Hepatocyte (in vitro differentiated cells): ENCODE data around the gene FSCN2. TPM values are rescaled to one million over a fixed set of nuclear protein-coding genes. Genes with fewer than 3 reads are reported as not detected.

Experiments
- DNase-seq: peaks from one replicate; pipeline ENCODE4 v3.0.0-alpha.2; 2016; ENCODE audit warnings: low spot score
- H2AFZ ChIP-seq: fragments of 200-600 bp; sonication (generic); 2 replicates; pipeline ENCODE4 v1.6.0; 2016; ENCODE audit warnings: antibody characterized with exemption, mild to moderate bottlenecking
- H3K27ac ChIP-seq: fragments of 200-600 bp; sonication (generic); 2 replicates; pipeline ENCODE4 v1.5.1; 2016; ENCODE audit warnings: mild to moderate bottlenecking
- H3K27me3 ChIP-seq: fragments of 200-600 bp; sonication (generic); 2 replicates; pipeline ENCODE4 v1.6.1; 2016
- H3K36me3 ChIP-seq: fragments of 200-600 bp; sonication (generic); replicated peaks from 2 replicates; pipeline ENCODE4 v1.5.1; 2016; ENCODE audit warnings: low read depth; ENCODE audit not compliant: insufficient read depth
- H3K4me1 ChIP-seq: fragments of 200-600 bp; sonication (generic); 2 replicates; pipeline ENCODE4 v1.5.1; 2016; ENCODE audit warnings: mild to moderate bottlenecking, moderate library complexity; ENCODE audit not compliant: insufficient read depth
- H3K4me2 ChIP-seq: fragments of 200-600 bp; sonication (generic); 2 replicates; pipeline ENCODE4 v1.6.0; 2016
- H3K4me3 ChIP-seq: fragments of 200-600 bp; sonication (generic); 2 replicates; pipeline ENCODE4 v1.5.1; 2016; ENCODE audit warnings: mild to moderate bottlenecking
- H3K79me2 ChIP-seq: fragments of 200-600 bp; sonication (generic); 2 replicates; pipeline ENCODE4 v1.6.0; 2017; ENCODE audit warnings: mild to moderate bottlenecking
- H3K9me2 ChIP-seq: fragments of 200-600 bp; sonication (generic); replicated peaks from 2 replicates; pipeline ENCODE4 v1.6.0; 2017; ENCODE audit warnings: mild to moderate bottlenecking; ENCODE audit not compliant: insufficient read depth
- H3K9me3 ChIP-seq: fragments of 200-600 bp; sonication (generic); 2 replicates; pipeline ENCODE4 v1.5.1; 2016; ENCODE audit warnings: low read depth, mild to moderate bottlenecking
- H4K20me1 ChIP-seq: fragments of 200-600 bp; sonication (generic); 2 replicates; pipeline ENCODE4 v1.6.0; 2016; ENCODE audit warnings: mild to moderate bottlenecking; ENCODE audit not compliant: insufficient read depth, poor library complexity, severe bottlenecking
- EZH2 ChIP-seq: fragments of 200-600 bp; sonication (generic); IDR thresholded peaks from 2 replicates; pipeline ENCODE4 v1.6.1; 2016; ENCODE audit warnings: antibody characterized with exemption, mild to moderate bottlenecking, borderline replicate concordance
- EZH2phosphoT487 ChIP-seq: fragments of 200-600 bp; sonication (generic); IDR thresholded peaks from one replicate; pipeline ENCODE4 v1.6.1; 2018; ENCODE audit warnings: antibody characterized with exemption, mild to moderate bottlenecking, low read depth, moderate library complexity; ENCODE audit not compliant: unreplicated experiment, severe bottlenecking
- WGBS: methylation state at CpG from one replicate; pipeline ENCODE4 v1.1.6; 2016; ENCODE audit warnings: low lambda C conversion rate; ENCODE audit errors: missing lambda C conversion rate; 5-methylcytosine and 5-hydroxymethylcytosine counted together
- polyA plus RNA-seq: library from polyadenylated mRNA; unstranded; fragments of >200 nt; fragmentation: Nextera tagmentation; extraction: Ambion mirVana; gene quantifications from 2 replicates; pipeline ENCODE4 v1.2.1, GENCODE V29; 2016
- total RNA-seq: library from RNA; depleted of rRNA; stranded (reverse); fragments of >200 nt; gene quantifications from 2 replicates; pipeline ENCODE4 v1.2.3, GENCODE V29; 2014
- TF ChIP-seq, protein P1 (sequence below): fragments of 200-600 bp; sonication (generic); IDR thresholded peaks from 2 replicates; pipeline ENCODE4 v1.5.1; 2016; ENCODE audit warnings: antibody characterized with exemption, mild to moderate bottlenecking; ENCODE audit not compliant: poor library complexity

The FSCN2 gene
- total and polyA plus RNA-seq, 2 experiments from 2014 or later: 0.40 to 3.7 TPM

DNA sequence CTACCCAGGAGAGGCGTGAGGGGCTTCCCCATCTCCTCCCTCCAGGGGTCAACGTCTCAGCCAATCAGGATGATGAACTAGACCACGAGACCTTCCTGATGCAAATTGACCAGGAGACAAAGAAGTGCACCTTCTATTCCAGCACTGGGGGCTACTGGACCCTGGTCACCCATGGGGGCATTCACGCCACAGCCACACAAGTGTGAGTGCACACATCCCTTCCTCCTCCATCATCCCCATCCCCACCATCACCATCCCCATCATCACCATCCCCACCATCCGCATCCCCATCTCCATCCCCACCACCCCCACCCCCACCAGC, 6.8 kb downstream of the FSCN2 start:
- H3K4me3 ChIP-seq: no peak overlapping the region
- no peak for DNase-seq
- no peak overlapping the region for H2AFZ ChIP-seq
- no peaks in the 10 kb centered on the region for H3K9me3 ChIP-seq
- H3K27ac ChIP-seq: no peak overlapping the region
- no peaks in the 10 kb centered on the region for H3K79me2 ChIP-seq
- no peaks in the 10 kb centered on the region for H4K20me1 ChIP-seq
- peaks cover 9% of the 10 kb centered on the region for H3K4me1 ChIP-seq
- H3K9me2 ChIP-seq: no peaks in the 10 kb centered on the region
- WGBS: 97% methylated on average over 5 of the region's 5 CpGs
- TF ChIP-seq EZH2 (no peak), EZH2phosphoT487 (no peak)
- TF ChIP-seq, protein P1, sequence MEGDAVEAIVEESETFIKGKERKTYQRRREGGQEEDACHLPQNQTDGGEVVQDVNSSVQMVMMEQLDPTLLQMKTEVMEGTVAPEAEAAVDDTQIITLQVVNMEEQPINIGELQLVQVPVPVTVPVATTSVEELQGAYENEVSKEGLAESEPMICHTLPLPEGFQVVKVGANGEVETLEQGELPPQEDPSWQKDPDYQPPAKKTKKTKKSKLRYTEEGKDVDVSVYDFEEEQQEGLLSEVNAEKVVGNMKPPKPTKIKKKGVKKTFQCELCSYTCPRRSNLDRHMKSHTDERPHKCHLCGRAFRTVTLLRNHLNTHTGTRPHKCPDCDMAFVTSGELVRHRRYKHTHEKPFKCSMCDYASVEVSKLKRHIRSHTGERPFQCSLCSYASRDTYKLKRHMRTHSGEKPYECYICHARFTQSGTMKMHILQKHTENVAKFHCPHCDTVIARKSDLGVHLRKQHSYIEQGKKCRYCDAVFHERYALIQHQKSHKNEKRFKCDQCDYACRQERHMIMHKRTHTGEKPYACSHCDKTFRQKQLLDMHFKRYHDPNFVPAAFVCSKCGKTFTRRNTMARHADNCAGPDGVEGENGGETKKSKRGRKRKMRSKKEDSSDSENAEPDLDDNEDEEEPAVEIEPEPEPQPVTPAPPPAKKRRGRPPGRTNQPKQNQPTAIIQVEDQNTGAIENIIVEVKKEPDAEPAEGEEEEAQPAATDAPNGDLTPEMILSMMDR: no peak
- peaks cover 13% of the 10 kb centered on the region for H3K27me3 ChIP-seq
- no peak overlapping the region for H3K4me2 ChIP-seq
- no peaks in the 10 kb centered on the region for H3K36me3 ChIP-seq

- 87% methylated on average over 13 of the region's 13 CpGs for WGBS
- Histone ChIP-seq H3K9me3 (no peaks in the 10 kb centered on the region), H3K4me3 (no peak overlapping the region), H3K27ac (no peak overlapping the region), H3K36me3 (no peaks in the 10 kb centered on the region), H2AFZ (no peak overlapping the region), H4K20me1 (no peaks in the 10 kb centered on the region), H3K27me3 (peaks cover 13% of the 10 kb centered on the region), H3K4me1 (peaks cover 9% of the 10 kb centered on the region), H3K79me2 (no peaks in the 10 kb centered on the region), H3K9me2 (no peaks in the 10 kb centered on the region), H3K4me2 (no peak overlapping the region)
- TF ChIP-seq EZH2phosphoT487 (no peak), EZH2 (no peak)
- TF ChIP-seq, protein P1: no peak
- DNase-seq: no peak
These were observed 7.5 kb downstream of the FSCN2 start for GRCh38 chr17:81535480-81536298.

GRCh38 chr17:81536299-81537290, 8.4 kb downstream of the FSCN2 start:
- TF ChIP-seq EZH2phosphoT487: no peak
- peak; percentile 44 for TF ChIP-seq EZH2
- Histone ChIP-seq H3K4me2 (peak overlapping the region; percentile 67), H3K9me2 (no peaks in the 10 kb centered on the region), H3K79me2 (no peaks in the 10 kb centered on the region), H3K36me3 (no peaks in the 10 kb centered on the region), H3K27ac (no peak overlapping the region), H3K9me3 (no peaks in the 10 kb centered on the region), H4K20me1 (no peaks in the 10 kb centered on the region), H3K4me3 (no peak overlapping the region), H3K4me1 (peaks cover 9% of the 10 kb centered on the region), H2AFZ (no peak overlapping the region), H3K27me3 (peaks cover 13% of the 10 kb centered on the region)
- WGBS: 28% methylated on average over 46 of the region's 89 CpGs
- DNase-seq: no peak
